Measurements from ENCODE around the gene CACNA2D3.

CACNA2D3 gene

DNA sequence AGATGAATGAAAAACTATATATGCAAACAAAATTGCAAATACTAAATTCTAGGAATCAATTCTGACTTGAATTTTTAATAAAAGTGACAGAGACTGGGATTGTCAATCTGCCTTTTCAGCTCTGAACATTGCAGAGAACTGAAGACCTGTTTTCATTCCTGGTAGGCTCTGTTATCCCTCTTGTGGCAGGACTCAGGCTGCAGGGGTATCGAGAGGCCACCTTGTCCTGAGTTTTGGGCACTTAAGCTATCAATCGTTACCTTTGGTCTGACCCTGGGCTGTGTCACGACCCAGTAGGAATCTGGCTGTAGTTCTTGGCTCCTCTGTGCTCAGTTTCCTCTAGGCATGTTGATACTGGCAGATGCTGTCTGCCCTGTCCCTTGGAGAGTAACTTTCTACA, 238.0 kb downstream of the CACNA2D3 start:
- TF ChIP-seq, protein P1, sequence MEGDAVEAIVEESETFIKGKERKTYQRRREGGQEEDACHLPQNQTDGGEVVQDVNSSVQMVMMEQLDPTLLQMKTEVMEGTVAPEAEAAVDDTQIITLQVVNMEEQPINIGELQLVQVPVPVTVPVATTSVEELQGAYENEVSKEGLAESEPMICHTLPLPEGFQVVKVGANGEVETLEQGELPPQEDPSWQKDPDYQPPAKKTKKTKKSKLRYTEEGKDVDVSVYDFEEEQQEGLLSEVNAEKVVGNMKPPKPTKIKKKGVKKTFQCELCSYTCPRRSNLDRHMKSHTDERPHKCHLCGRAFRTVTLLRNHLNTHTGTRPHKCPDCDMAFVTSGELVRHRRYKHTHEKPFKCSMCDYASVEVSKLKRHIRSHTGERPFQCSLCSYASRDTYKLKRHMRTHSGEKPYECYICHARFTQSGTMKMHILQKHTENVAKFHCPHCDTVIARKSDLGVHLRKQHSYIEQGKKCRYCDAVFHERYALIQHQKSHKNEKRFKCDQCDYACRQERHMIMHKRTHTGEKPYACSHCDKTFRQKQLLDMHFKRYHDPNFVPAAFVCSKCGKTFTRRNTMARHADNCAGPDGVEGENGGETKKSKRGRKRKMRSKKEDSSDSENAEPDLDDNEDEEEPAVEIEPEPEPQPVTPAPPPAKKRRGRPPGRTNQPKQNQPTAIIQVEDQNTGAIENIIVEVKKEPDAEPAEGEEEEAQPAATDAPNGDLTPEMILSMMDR (IDR thresholded peaks at IDR 0.05): no peak
- intact Hi-C loops (cut with DNase I; ENCODE audit: low total_unique reads): no loop called here
- DNase-seq: no peak
- Histone ChIP-seq H3K36me3 (no peaks in the 10 kb centered on the region), H3K27ac (no peak overlapping the region), H3K27me3 (no peaks in the 10 kb centered on the region), H3K4me3 (no peak overlapping the region), H3K4me1 (peaks cover 0 to 58% (median 30%) of the 10 kb centered on the region in 4 donors), H3K9me3 (no peaks in the 10 kb centered on the region)

DNA sequence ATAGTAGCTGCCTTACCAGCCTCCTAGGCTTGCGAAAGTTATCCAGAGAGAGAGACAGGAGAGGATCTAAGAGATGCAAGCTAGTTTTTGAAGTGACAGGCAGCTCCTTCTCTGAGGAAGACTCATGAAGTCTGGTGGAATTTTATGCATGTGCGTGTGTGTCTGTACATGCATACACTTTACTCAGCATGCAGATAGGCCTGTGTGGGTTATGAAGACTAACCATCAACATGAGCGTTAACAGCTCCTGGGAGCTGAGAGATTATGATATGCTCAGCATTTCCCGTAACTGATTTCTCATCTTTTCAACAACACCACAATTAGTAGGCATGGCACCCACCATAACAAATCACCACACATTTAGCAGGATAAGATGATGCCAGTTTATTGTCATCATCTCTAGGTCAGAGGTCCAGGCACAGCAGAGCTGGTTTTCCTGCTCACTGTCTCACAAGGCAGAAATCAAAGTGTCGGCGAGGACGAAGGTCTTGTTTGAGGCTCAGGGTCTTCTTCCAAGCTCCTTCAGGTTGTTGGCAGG, 239.5 kb downstream of the CACNA2D3 start:
- peaks cover 0 to 43% (median 20%) of the 10 kb centered on the region in 4 donors for H3K4me1 ChIP-seq
- TF ChIP-seq, protein P1 (IDR thresholded peaks at IDR 0.05): no peak
- no peaks in the 10 kb centered on the region for H3K36me3 ChIP-seq
- intact Hi-C loops (cut with DNase I; ENCODE audit: low total_unique reads): no loop called here
- DNase-seq: no peak
- H3K27ac ChIP-seq: no peak overlapping the region
- no peaks in the 10 kb centered on the region for H3K27me3 ChIP-seq
- H3K9me3 ChIP-seq: no peaks in the 10 kb centered on the region
- H3K4me3 ChIP-seq: no peak overlapping the region

- intact Hi-C loops (cut with DNase I; ENCODE audit: low total_unique reads): no loop called here
- Histone ChIP-seq H3K4me3 (no peak overlapping the region), H3K4me1 (no peaks in the 10 kb centered on the region), H3K27ac (no peak overlapping the region), H3K36me3 (no peaks in the 10 kb centered on the region), H3K27me3 (no peaks in the 10 kb centered on the region), H3K9me3 (no peaks in the 10 kb centered on the region)
- DNase-seq: no peak
- TF ChIP-seq, protein P1 (IDR thresholded peaks at IDR 0.05): no peak
These were observed 243.8 kb downstream of the CACNA2D3 start for GRCh38 chr3:54366007-54366750.

GRCh38 chr3:54366839-54367238, 244.5 kb downstream of the CACNA2D3 start:
- intact Hi-C loops (cut with DNase I; ENCODE audit: low total_unique reads): no loop called here

GRCh38 chr3:54372232-54372631, 249.9 kb downstream of the CACNA2D3 start:
- Histone ChIP-seq H3K9me3 (no peaks in the 10 kb centered on the region), H3K4me3 (no peak overlapping the region), H3K27ac (no peak overlapping the region), H3K27me3 (no peaks in the 10 kb centered on the region), H3K36me3 (no peaks in the 10 kb centered on the region), H3K4me1 (no peaks in the 10 kb centered on the region)
- TF ChIP-seq, protein P1 (IDR thresholded peaks at IDR 0.05): no peak
- intact Hi-C loops (cut with DNase I; ENCODE audit: low total_unique reads): no loop called here
- DNase-seq: no peak

More at GRCh38 chr3:54366839-54367238, 244.5 kb downstream of the CACNA2D3 start:
- H3K4me3 ChIP-seq: no peak overlapping the region
- no peaks in the 10 kb centered on the region for H3K27me3 ChIP-seq
- TF ChIP-seq, protein P1 (IDR thresholded peaks at IDR 0.05): no peak
- DNase-seq: no peak
- no peaks in the 10 kb centered on the region for H3K9me3 ChIP-seq
- no peaks in the 10 kb centered on the region for H3K36me3 ChIP-seq
- no peak overlapping the region for H3K27ac ChIP-seq
- no peaks in the 10 kb centered on the region for H3K4me1 ChIP-seq
